Osteocyte (in vitro differentiated cells): Measurements from ENCODE around the gene DLGAP4. TPM values are rescaled to one million over a fixed set of nuclear protein-coding genes. Genes with fewer than 3 reads are reported as not detected.

Experiments used
- DNase-seq: peaks from one replicate; pipeline ENCODE4 v3.0.0; 2021; ENCODE audit warnings: mixed read lengths; ENCODE audit not compliant: unreplicated experiment; ENCODE audit errors: extremely low spot score
- H3K27ac Mint-ChIP-seq: one replicate; pipeline ENCODE4 v1.8.0; 2021; ENCODE audit warnings: mild to moderate bottlenecking, mixed read lengths; ENCODE audit not compliant: unreplicated experiment
- H3K27me3 Mint-ChIP-seq: one replicate; pipeline ENCODE4 v1.8.0; 2021; ENCODE audit warnings: mixed read lengths; ENCODE audit not compliant: unreplicated experiment
- H3K36me3 Mint-ChIP-seq: one replicate; pipeline ENCODE4 v1.8.0; 2021; ENCODE audit warnings: mixed read lengths; ENCODE audit not compliant: unreplicated experiment
- H3K4me1 Mint-ChIP-seq: one replicate; pipeline ENCODE4 v1.8.0; 2021; ENCODE audit warnings: mixed read lengths; ENCODE audit not compliant: unreplicated experiment
- H3K4me3 Mint-ChIP-seq: one replicate; pipeline ENCODE4 v1.8.0; 2021; ENCODE audit warnings: mild to moderate bottlenecking, moderate library complexity, mixed read lengths; ENCODE audit not compliant: unreplicated experiment
- H3K9me3 Mint-ChIP-seq: one replicate; pipeline ENCODE4 v1.8.0; 2021; ENCODE audit warnings: mixed read lengths; ENCODE audit not compliant: unreplicated experiment
- total RNA-seq: library from RNA; stranded (reverse); gene quantifications from 2 replicates; pipeline ENCODE4 v1.2.1, GENCODE V29; 2021
- TF ChIP-seq, protein P1 (sequence below): fragments of 200-600 bp; sonication (generic); IDR thresholded peaks from 2 replicates; pipeline ENCODE4 v1.5.0; 2021; ENCODE audit warnings: antibody characterized with exemption, mild to moderate bottlenecking, moderate library complexity

The DLGAP4 gene
- total RNA-seq, 1 donor from 2014 or later: 134 TPM

DNA sequence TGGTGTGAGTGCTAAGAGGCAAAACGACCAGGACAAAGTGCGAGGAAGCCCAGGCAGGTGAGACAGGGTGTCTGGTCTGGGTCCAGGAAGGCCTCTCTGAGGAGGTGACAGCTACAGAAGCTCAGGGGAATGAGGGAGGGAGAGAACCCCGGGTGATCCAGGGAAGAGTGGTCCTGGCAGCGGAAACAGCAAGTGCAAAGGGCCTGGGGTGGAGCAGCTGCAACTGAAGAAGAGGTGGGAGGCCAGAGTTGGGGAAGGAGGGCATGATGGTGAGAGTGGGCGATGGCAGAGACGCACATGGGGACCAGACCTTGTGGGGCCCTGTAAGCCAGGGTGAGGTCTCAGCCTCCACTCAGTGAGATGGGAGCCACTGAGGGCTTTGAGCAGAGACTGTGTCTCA lies 45.8 kb downstream of the DLGAP4 start:
- no peaks in the 10 kb centered on the region for H3K9me3 Mint-ChIP-seq
- no peak overlapping the region for H3K4me3 Mint-ChIP-seq
- no peaks in the 10 kb centered on the region for H3K36me3 Mint-ChIP-seq
- H3K4me1 Mint-ChIP-seq: no peaks in the 10 kb centered on the region
- H3K27ac Mint-ChIP-seq: no peak overlapping the region
- no peak for DNase-seq
- TF ChIP-seq, protein P1, sequence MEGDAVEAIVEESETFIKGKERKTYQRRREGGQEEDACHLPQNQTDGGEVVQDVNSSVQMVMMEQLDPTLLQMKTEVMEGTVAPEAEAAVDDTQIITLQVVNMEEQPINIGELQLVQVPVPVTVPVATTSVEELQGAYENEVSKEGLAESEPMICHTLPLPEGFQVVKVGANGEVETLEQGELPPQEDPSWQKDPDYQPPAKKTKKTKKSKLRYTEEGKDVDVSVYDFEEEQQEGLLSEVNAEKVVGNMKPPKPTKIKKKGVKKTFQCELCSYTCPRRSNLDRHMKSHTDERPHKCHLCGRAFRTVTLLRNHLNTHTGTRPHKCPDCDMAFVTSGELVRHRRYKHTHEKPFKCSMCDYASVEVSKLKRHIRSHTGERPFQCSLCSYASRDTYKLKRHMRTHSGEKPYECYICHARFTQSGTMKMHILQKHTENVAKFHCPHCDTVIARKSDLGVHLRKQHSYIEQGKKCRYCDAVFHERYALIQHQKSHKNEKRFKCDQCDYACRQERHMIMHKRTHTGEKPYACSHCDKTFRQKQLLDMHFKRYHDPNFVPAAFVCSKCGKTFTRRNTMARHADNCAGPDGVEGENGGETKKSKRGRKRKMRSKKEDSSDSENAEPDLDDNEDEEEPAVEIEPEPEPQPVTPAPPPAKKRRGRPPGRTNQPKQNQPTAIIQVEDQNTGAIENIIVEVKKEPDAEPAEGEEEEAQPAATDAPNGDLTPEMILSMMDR: no peak
- peaks cover 30% of the 10 kb centered on the region for H3K27me3 Mint-ChIP-seq

DNA sequence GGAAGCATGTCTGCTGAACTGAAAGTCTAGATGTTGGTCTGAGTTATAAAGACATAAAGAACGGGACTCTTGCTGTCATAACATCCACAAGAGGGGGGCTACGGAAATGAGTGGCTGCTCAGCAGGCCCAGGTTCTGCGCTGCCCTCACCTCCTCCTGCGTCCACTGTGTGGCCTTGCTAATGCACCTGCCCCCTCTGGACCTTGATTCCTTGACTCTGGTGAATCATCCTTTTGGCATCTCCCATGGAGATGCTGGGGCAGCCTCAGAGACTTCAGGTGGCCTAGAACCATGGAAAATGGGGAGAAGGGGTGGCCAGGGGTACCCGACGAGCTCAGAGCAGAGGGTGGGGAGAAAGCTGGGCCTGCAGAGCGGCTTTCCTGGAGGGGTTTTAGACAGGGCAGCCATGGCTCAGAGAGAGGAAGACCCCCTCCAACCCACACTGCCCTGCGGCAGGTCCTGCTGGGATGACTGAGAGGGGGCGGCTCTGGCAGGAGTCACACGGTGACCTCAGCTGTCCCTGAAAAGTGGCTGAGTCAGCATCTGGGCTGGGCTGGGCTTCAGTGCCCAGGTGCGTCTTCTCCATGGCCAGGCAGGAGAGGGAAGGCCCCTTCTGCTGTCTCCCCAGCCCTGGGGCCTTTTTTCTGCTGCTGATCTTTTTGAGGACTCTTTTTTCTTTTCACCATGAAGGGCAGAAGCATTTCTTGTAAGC lies 46.9 kb downstream of the DLGAP4 start:
- H3K4me3 Mint-ChIP-seq: no peak overlapping the region
- H3K27me3 Mint-ChIP-seq: peaks cover 34% of the 10 kb centered on the region
- no peak overlapping the region for H3K27ac Mint-ChIP-seq
- no peak for DNase-seq
- H3K4me1 Mint-ChIP-seq: no peaks in the 10 kb centered on the region
- no peaks in the 10 kb centered on the region for H3K36me3 Mint-ChIP-seq
- H3K9me3 Mint-ChIP-seq: no peaks in the 10 kb centered on the region
- TF ChIP-seq, protein P1: no peak

DNA sequence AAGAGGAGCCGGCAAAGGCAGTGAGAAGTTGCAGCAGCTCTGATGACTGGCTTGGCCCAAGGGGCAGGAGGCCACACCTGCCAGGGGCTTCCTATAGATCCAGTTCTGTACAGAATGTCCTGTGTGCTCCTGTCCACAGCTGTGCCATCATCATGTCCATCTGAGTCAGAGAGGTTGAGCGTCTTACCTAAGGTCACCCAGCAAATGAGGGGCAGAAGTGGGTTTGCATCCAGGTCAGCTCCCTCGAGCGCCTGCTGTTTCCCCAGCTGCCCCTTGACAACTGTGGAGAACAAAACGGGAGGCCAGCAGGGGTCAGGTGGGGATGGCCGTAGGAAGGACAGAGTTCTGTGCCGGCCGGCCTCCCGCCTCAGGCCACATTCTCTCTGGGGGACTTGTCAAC lies 47.6 kb downstream of the DLGAP4 start:
- H3K36me3 Mint-ChIP-seq: no peaks in the 10 kb centered on the region
- TF ChIP-seq, protein P1: no peak

DNA sequence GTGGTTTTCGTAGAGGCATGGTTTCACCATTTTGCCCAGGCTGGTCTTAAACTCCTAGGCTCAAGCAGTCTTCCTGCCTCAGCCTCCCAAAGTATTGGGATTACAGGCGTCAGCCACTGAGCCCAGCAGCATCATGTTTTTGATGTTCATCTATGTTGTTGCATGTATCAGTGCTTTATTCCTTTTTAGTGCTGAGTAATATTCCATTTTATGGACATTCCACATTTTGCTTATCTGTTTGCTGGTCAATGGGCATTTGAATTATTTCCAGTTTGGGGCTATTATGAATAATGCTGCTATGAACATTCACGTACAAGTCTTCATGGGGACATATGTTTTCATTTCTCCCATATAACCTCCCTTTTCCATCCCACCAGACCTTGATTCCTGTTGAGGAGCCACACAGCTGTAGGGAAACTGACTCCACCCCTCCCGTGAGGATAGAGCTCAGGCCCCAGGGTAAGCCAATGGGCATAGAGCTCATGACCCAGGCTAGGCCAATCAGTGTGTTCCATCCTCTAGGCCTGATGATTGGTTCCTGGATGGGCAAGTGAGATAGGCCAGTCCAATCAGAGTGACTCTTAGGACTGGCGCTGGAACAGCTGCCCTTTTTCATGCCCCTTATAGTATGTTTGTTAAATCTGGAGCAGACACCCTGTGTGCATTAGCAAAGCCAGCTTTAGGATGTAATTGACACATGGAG lies 49.5 kb downstream of the DLGAP4 start:
- TF ChIP-seq, protein P1: no peak
- peaks cover 34% of the 10 kb centered on the region for H3K27me3 Mint-ChIP-seq
- no peaks in the 10 kb centered on the region for H3K4me1 Mint-ChIP-seq

More for the DNA sequence above, 47.6 kb downstream of the DLGAP4 start:
- H3K27ac Mint-ChIP-seq: no peak overlapping the region
- no peak for DNase-seq
- H3K9me3 Mint-ChIP-seq: no peaks in the 10 kb centered on the region
- peaks cover 34% of the 10 kb centered on the region for H3K27me3 Mint-ChIP-seq
- no peak overlapping the region for H3K4me3 Mint-ChIP-seq
- no peaks in the 10 kb centered on the region for H3K4me1 Mint-ChIP-seq

DNA sequence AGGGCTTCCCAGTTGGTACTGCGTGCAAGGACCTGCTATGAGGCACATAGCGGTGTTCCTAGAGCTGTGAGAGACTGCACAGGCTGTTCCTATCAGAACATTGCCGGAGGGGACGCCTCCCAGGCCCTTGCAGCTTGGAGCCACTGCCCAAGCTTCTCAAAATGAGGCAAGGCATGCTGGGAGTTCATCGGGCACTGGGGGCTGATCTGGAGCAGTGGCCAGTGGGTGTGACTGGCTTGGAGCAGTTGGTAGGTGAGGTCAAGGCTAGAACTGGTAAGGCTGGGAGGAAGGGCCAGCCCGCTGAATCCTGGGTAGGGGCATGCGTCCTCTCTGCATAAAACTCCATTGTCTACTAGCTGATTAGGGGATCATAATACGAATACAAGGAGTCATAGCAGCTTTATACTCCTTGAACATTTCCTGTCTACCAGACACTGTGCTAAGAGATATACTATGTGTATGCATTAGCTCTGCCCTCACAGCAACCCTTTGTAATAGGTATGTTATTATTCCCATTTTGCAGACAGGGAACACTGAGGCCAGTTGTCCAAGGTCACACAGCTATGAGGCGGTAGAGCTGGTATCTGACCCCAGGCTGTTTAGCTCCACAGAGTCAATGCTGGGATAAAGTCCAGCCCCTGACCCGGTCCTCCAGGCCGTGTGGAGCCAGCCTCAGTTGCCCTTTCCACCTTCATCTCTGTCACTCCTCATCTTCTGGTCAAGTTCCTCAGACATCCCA lies 53.7 kb downstream of the DLGAP4 start:
- Mint-ChIP-seq H3K4me3 (no peak overlapping the region), H3K27me3 (peaks cover 33% of the 10 kb centered on the region), H3K4me1 (no peaks in the 10 kb centered on the region), H3K36me3 (no peaks in the 10 kb centered on the region), H3K9me3 (no peaks in the 10 kb centered on the region), H3K27ac (no peak overlapping the region)
- DNase-seq: no peak
- TF ChIP-seq, protein P1: no peak

More for the DNA sequence above, 49.5 kb downstream of the DLGAP4 start:
- H3K27ac Mint-ChIP-seq: no peak overlapping the region
- H3K9me3 Mint-ChIP-seq: no peaks in the 10 kb centered on the region
- no peak overlapping the region for H3K4me3 Mint-ChIP-seq
- no peak for DNase-seq
- H3K36me3 Mint-ChIP-seq: no peaks in the 10 kb centered on the region
